HepG2 (cell line): Measurements from ENCODE around the gene AXIN1. TPM values are rescaled to one million over a fixed set of nuclear protein-coding genes. Genes with fewer than 3 reads are reported as not detected.
A peak's percentile ranks its signal among the peaks of the same experiment; 100 is the strongest.

Experiments used
- ARID5B ChIP-seq: IDR thresholded peaks from 2 replicates; pipeline ENCODE4 v1.4.0; 2020; ENCODE audit warnings: mild to moderate bottlenecking, missing genetic modification reagents
- ARNT2 ChIP-seq: sonication (generic); formaldehyde crosslinking; IDR thresholded peaks from 2 replicates; pipeline ENCODE4 v1.8.0; 2022; ENCODE audit warnings: mild to moderate bottlenecking, low read depth, missing genetic modification reagents, moderate library complexity
- ELF1 ChIP-seq: sonication (generic); formaldehyde crosslinking; IDR thresholded peaks from 2 replicates; pipeline ENCODE4 v1.4.0; 2020; ENCODE audit warnings: missing genetic modification reagents
- FOSL2 ChIP-seq: sonication (generic); formaldehyde crosslinking; IDR thresholded peaks from 2 replicates; pipeline ENCODE4 v1.4.0; 2020; ENCODE audit warnings: missing genetic modification reagents
- HMGA1 ChIP-seq: sonication (generic); formaldehyde crosslinking; conservative IDR thresholded peaks from 2 replicates; pipeline ENCODE4 v1.4.0; 2020; ENCODE audit warnings: missing genetic modification reagents
- IRF1 ChIP-seq: sonication (generic); formaldehyde crosslinking; IDR thresholded peaks from 2 replicates; pipeline ENCODE4 v1.4.0; 2020; ENCODE audit warnings: low read depth, mild to moderate bottlenecking, missing genetic modification reagents
- KDM3A ChIP-seq: IDR thresholded peaks from 2 replicates; pipeline ENCODE4 v1.6.1; 2018; ENCODE audit warnings: low read depth, missing compliant biosample characterization
- KLF11 ChIP-seq: IDR thresholded peaks from 2 replicates; pipeline ENCODE4 v1.6.1; 2016; ENCODE audit warnings: missing compliant biosample characterization
- PAWR ChIP-seq: sonication (generic); formaldehyde crosslinking; IDR thresholded peaks from 2 replicates; pipeline ENCODE4 v1.4.0; 2020; ENCODE audit warnings: missing genetic modification reagents, mild to moderate bottlenecking, borderline replicate concordance
- RFXANK ChIP-seq: IDR thresholded peaks from 2 replicates; pipeline ENCODE4 v1.6.1; 2016
- SETDB1 ChIP-seq: sonication (generic); formaldehyde crosslinking; IDR thresholded peaks from 2 replicates; pipeline ENCODE4 v1.5.1; 2020; ENCODE audit warnings: missing genetic modification reagents, mild to moderate bottlenecking, borderline replicate concordance
- TCF12 ChIP-seq, 2 experiments: fragments of 450-650 bp in 1 of 2; sonication (generic) in 1 of 2; formaldehyde crosslinking in 1 of 2; IDR thresholded peaks; 2 replicates each; pipeline versions ENCODE4 v1.6.1 to v1.8.0; 2017 to 2022; ENCODE audit warnings: antibody characterized with exemption in 1 of 2, mild to moderate bottlenecking in 1 of 2, missing genetic modification reagents in 1 of 2, moderate library complexity in 1 of 2
- YEATS2 ChIP-seq: sonication (generic); formaldehyde crosslinking; IDR thresholded peaks from 2 replicates; pipeline ENCODE4 v1.4.0; 2020; ENCODE audit warnings: missing genetic modification reagents, borderline replicate concordance
- ZFP62 ChIP-seq: sonication (generic); formaldehyde crosslinking; IDR thresholded peaks from 2 replicates; pipeline ENCODE4 v1.4.0; 2020; ENCODE audit warnings: missing genetic modification reagents
- ZNF224 ChIP-seq: sonication (generic); formaldehyde crosslinking; IDR thresholded peaks from 2 replicates; pipeline ENCODE4 v1.5.0; 2020; ENCODE audit warnings: mild to moderate bottlenecking, missing genetic modification reagents
- ZNF335 ChIP-seq: sonication (generic); formaldehyde crosslinking; IDR thresholded peaks from 2 replicates; pipeline ENCODE4 v1.4.0; 2020; ENCODE audit warnings: missing genetic modification reagents
- ZNF432 ChIP-seq: sonication (generic); formaldehyde crosslinking; IDR thresholded peaks from 2 replicates; pipeline ENCODE4 v1.5.0; 2020; ENCODE audit warnings: missing genetic modification reagents, mild to moderate bottlenecking, borderline replicate concordance
- ZNF557 ChIP-seq: sonication (generic); formaldehyde crosslinking; IDR thresholded peaks from 2 replicates; pipeline ENCODE4 v1.4.0; 2020; ENCODE audit warnings: missing genetic modification reagents
- ZSCAN30 ChIP-seq: sonication (generic); formaldehyde crosslinking; IDR thresholded peaks from 2 replicates; pipeline ENCODE4 v1.5.0; 2020; ENCODE audit warnings: mild to moderate bottlenecking, missing genetic modification reagents
- polyA plus RNA-seq, 8 experiments: library from polyadenylated mRNA; depleted of rRNA in 3 of 8; stranded (reverse) in 7 of 8; unstranded in 1 of 8; fragments of >200 nt; fragmentation: Illumina TruSeq in 4 of 8; extraction: Trizol in 4 of 8; gene quantifications; 2 replicates each; pipeline versions ENCODE4 v1.2.1 to v1.2.3, GENCODE V29; 2011 to 2016; ENCODE audit warnings: low read depth in 4 of 8, missing spikeins in 1 of 8, mixed read lengths in 1 of 8; ENCODE audit not compliant: insufficient read depth in 1 of 8
- total RNA-seq, 5 experiments: library from RNA; depleted of rRNA; stranded (reverse); fragments of >200 nt; fragmentation: Illumina TruSeq; extraction: Trizol; gene quantifications; 2 replicates each; pipeline ENCODE4 v1.2.3, GENCODE V29; 2016; ENCODE audit warnings: low read depth in 1 of 5
- TF ChIP-seq, protein P1 (sequence below): sonication (generic); formaldehyde crosslinking; IDR thresholded peaks from 2 replicates; pipeline ENCODE4 v1.9.0; 2021; ENCODE audit warnings: missing genetic modification reagents, mild to moderate bottlenecking, borderline replicate concordance
- TF ChIP-seq, protein P2 (sequence below): sonication (generic); formaldehyde crosslinking; IDR thresholded peaks from 2 replicates; pipeline ENCODE4 v1.4.0; 2020; ENCODE audit warnings: missing genetic modification reagents

AXIN1 gene
- total and polyA plus RNA-seq, 2 of the 13 experiments (the other 11 are each of a cell fraction or from before 2014, with no cell fraction given), result 24.0 to 26.0 TPM

DNA sequence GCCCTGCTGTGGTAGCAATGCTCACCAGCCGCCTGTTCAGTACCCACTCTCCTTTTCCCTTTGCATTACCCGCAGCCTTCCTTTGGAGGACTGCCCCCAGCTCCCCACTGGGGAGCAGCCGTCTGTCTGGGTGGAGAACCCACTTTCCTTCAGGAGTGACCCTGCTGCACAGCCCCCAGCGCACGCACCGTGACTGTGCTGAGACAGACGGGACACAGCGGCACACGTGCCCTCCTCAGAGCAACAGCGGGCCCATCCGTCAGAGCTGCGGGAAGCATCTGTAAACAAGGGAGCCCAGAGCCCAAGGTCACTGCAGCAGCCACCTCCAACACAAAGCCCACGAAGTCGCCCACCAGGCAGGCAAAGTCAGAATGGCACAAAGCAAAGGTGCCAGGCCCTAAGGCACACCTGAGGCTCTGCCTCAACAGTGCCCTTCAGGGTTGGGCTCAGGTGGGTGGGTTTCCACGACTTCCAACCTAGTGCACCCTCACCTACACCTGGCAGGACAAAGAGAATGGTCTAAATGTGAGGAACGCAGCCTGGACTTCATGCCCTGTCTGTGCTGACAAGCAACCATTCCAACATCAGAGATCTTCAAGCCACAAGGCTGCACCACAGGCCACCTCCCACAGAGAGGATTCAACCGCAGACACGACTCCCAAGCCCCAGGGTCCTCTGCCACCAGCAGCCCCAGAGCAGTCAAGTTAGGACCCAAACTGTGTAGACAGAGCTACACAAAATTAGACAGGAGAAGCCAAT lies 9.9 kb downstream of the AXIN1 start (continued):
- TF ChIP-seq, protein P1, sequence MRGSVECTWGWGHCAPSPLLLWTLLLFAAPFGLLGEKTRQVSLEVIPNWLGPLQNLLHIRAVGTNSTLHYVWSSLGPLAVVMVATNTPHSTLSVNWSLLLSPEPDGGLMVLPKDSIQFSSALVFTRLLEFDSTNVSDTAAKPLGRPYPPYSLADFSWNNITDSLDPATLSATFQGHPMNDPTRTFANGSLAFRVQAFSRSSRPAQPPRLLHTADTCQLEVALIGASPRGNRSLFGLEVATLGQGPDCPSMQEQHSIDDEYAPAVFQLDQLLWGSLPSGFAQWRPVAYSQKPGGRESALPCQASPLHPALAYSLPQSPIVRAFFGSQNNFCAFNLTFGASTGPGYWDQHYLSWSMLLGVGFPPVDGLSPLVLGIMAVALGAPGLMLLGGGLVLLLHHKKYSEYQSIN (CRISPR knock-in tag), result no peak
- TF ChIP-seq IRF1 (CRISPR knock-in tag) (no peak), SETDB1 (no peak), YEATS2 (CRISPR knock-in tag) (peak; percentile 72; the same call in 1 of the 2 replicates), ZNF432 (no peak), ZNF224 (CRISPR knock-in tag) (peak; percentile 86; the same call in 1 of the 2 replicates), ZNF557 (CRISPR knock-in tag) (0 out of 2 replicates have a peak, but pooled peaks have one; percentile 60), ARNT2 (CRISPR knock-in tag) (peak; percentile 78), PAWR (CRISPR knock-in tag) (no peak), FOSL2 (peak; percentile 33; the same call in 1 of the 2 replicates), KLF11 (CRISPR knock-in tag) (no peak), KDM3A (CRISPR knock-in tag) (peak; percentile 77; the same call in 1 of the 2 replicates), ZNF335 (CRISPR knock-in tag) (no peak), ELF1 (CRISPR knock-in tag) (no peak), TCF12 (IDR thresholded peaks at IDR 0.05) (no peak), TCF12 (CRISPR knock-in tag; IDR thresholded peaks at IDR 0.05) (peak; percentile 69; the same call in 1 of the 2 replicates), RFXANK (CRISPR knock-in tag) (no peak), ZSCAN30 (CRISPR knock-in tag) (no peak), ARID5B (CRISPR knock-in tag) (peak; percentile 66), HMGA1 (CRISPR knock-in tag) (no peak), ZFP62 (no peak)
- TF ChIP-seq, protein P2, sequence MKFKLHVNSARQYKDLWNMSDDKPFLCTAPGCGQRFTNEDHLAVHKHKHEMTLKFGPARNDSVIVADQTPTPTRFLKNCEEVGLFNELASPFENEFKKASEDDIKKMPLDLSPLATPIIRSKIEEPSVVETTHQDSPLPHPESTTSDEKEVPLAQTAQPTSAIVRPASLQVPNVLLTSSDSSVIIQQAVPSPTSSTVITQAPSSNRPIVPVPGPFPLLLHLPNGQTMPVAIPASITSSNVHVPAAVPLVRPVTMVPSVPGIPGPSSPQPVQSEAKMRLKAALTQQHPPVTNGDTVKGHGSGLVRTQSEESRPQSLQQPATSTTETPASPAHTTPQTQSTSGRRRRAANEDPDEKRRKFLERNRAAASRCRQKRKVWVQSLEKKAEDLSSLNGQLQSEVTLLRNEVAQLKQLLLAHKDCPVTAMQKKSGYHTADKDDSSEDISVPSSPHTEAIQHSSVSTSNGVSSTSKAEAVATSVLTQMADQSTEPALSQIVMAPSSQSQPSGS (CRISPR knock-in tag), result peak; percentile 45; the same call in 1 of the 2 replicates
